Measurements from ENCODE around the gene FOXO6.

FOXO6 gene

DNA sequence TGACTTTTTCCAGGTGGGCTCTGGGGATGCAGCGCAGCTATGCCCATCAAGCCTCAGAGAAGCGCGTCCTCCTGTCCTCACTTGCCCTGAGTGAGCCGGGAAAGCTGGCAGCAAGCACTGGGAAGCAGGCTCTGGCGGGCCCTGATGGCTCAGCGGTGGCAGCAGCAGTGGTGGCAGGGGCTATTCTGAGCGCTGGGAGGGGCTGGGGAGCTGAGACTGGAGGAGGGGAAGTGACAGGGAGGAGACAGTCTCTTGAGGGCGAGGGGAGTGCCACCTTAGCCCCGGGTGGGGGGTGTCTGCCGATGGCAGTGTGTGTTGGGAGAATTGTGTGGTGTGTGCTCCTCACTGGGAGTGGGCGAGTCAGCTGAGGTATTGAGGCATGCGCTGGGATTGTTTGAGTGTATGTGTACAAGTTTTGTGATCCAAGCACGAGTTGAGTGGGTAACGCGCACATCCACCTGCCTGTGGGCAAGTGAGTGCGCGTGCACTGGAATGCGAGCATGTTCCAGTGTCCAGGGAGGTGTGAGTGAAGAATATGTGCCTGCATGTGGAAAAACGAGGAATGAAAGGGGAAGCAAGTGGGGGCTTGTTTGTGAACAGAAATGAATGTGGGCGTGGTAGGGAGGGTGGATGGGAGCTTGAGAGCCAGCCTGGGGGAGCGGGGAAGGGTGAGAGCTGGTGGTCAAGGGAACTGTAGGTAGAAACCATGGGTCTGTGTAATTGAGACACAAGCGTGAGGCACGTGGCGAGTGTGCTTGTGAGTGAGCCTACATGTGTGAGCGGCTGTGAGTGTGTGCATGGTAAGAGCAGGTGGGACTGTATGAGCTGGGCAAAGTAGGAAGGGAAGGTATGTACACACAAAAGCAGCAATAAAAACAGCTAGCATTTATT is 2.9 kb upstream of the FOXO6 start:
- DNase-seq (ENCODE audit: low read depth), result peak; percentile 23
- H3K4me3 ChIP-seq (ENCODE audit: low read depth, low read length), result no peak overlapping the region
- TF ChIP-seq MAX (IDR thresholded peaks at IDR 0.05; ENCODE audit: low read depth, low read length), result no peak
- no peak for TF ChIP-seq MYC (IDR thresholded peaks at IDR 0.05; ENCODE audit: low read depth, low read length)
- TF ChIP-seq CTCF (IDR thresholded peaks at IDR 0.05; ENCODE audit: low read depth, low read length), result no peak
- no peak for TF ChIP-seq POLR2A (IDR thresholded peaks at IDR 0.05; ENCODE audit: extremely low read depth, insufficient read length)

- no peak overlapping the region for H3K4me3 ChIP-seq (ENCODE audit: low read depth, low read length)
- no peak for DNase-seq (ENCODE audit: low read depth)
- TF ChIP-seq MAX (IDR thresholded peaks at IDR 0.05; ENCODE audit: low read depth, low read length) (no peak), POLR2A (IDR thresholded peaks at IDR 0.05; ENCODE audit: extremely low read depth, insufficient read length) (no peak)
Measured at GRCh38 chr1:41359211-41360073, 1.8 kb upstream of the FOXO6 start.

GRCh38 chr1:41360074-41360785 is 1.0 kb upstream of the FOXO6 start:
- no peak for DNase-seq (ENCODE audit: low read depth)
- H3K4me3 ChIP-seq (ENCODE audit: low read depth, low read length), result no peak overlapping the region

DNA sequence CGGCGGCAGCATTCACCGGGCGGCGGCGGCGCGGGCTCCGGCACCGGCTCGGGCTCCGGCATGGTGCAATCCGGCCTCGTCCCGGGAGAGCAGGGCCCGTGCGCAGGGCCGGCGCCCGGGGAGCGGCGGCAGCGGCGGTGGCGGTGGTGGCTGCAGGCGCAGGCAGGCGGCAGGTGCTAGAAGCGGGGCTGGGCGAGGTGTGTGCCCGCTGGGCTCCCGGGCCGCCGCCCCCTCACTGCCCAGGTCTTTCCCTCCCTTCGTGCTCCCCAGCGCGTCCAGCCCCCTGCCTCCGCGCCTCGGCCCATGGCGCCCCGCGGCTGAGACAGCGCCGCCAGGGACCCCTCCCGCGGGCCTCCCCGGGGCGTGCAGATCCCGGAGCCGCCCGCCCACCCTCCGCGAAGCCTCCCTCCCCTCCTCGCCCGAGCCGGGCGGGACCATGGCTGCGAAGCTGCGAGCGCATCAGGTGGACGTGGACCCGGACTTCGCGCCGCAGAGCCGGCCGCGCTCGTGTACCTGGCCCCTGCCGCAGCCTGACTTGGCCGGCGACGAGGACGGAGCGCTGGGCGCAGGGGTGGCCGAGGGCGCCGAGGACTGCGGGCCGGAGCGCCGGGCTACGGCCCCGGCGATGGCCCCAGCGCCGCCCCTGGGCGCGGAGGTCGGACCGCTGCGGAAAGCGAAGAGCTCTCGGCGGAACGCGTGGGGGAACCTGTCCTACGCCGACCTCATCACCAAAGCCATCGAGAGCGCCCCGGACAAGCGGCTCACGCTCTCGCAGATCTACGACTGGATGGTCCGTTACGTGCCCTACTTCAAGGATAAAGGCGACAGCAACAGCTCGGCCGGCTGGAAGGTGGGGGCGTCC is 492 bp downstream of the FOXO6 start:
- peak; percentile 66 for DNase-seq (ENCODE audit: low read depth)
- no peak for TF ChIP-seq MAX (IDR thresholded peaks at IDR 0.05; ENCODE audit: low read depth, low read length)
- TF ChIP-seq CTCF (IDR thresholded peaks at IDR 0.05; ENCODE audit: low read depth, low read length), result no peak
- no peak for TF ChIP-seq MYC (IDR thresholded peaks at IDR 0.05; ENCODE audit: low read depth, low read length)
- no peak for TF ChIP-seq POLR2A (IDR thresholded peaks at IDR 0.05; ENCODE audit: extremely low read depth, insufficient read length)
- H3K4me3 ChIP-seq (ENCODE audit: low read depth, low read length), result no peak overlapping the region

More at GRCh38 chr1:41360074-41360785, 1.0 kb upstream of the FOXO6 start:
- TF ChIP-seq MYC (IDR thresholded peaks at IDR 0.05; ENCODE audit: low read depth, low read length) (no peak), POLR2A (IDR thresholded peaks at IDR 0.05; ENCODE audit: extremely low read depth, insufficient read length) (no peak), CTCF (IDR thresholded peaks at IDR 0.05; ENCODE audit: low read depth, low read length) (no peak), MAX (IDR thresholded peaks at IDR 0.05; ENCODE audit: low read depth, low read length) (no peak)

DNA sequence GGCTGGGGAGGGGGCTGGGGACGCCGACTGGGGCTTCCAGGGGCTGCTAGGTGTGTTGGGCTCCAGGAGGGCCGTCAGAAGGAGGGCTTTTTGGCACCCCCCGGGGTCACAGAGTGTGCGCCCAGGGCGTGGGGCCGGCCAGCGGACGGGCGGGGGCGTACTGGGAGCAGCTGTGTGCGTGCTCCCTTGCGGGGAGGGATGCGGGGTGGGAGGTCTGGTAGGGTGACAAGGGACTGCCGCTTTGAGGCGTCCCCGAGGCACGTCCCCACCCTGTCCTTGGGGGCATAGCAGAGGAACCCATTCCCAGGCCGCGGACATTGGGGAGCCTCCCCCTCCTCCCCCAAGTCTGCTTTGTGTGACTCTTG is 1.1 kb downstream of the FOXO6 start:
- no peak overlapping the region for H3K4me3 ChIP-seq (ENCODE audit: low read depth, low read length)

More for the DNA sequence above, 1.1 kb downstream of the FOXO6 start:
- no peak for TF ChIP-seq CTCF (IDR thresholded peaks at IDR 0.05; ENCODE audit: low read depth, low read length)
- no peak for TF ChIP-seq POLR2A (IDR thresholded peaks at IDR 0.05; ENCODE audit: extremely low read depth, insufficient read length)
- no peak for TF ChIP-seq MYC (IDR thresholded peaks at IDR 0.05; ENCODE audit: low read depth, low read length)
- TF ChIP-seq MAX (IDR thresholded peaks at IDR 0.05; ENCODE audit: low read depth, low read length), result no peak
- DNase-seq (ENCODE audit: low read depth), result no peak

Measured in NB4 (cell line).